ENCODE data around the gene MAP3K14.

Gene MAP3K14

DNA sequence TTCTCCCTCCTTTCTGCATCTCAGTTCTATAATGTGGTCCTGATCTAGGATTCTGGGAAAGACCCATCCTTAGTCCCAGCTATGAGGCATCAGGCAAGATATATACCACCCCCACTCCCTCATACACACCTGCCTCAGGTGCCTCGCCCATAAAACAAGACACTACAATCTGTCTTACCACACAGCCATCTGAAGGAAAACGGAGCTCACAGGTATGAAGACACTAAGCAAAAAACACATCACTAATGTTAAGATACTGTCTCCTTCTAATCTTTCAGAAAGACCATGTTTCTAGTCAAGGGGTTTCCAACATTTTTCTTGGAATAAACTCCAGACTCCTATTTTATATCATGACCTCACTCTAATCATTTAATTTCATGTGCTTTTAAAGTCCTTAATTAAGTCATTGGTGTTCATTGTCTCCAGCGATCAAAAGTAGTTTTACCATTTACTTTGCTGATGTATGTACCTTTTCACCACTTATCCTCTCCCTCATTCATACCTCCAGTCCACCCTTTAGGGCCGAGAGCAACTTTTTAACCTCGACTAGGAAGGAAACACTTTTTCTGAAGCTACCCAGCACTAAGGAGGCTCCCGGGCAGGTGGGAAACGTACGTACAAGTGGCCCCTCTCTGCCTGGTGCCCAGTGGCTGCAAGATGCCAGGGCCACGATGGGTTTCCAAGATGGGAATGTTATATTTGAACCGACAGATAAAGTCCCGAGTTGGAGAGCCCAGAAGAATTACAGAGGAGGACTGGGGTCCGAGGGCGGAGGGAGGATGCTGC lies 979 bp downstream of the MAP3K14 start:
- no peak for DNase-seq
- TF ChIP-seq GATA1 (IDR thresholded peaks at IDR 0.05; ENCODE audit: low read depth, low read length) (no peak), POLR2A (IDR thresholded peaks at IDR 0.05; ENCODE audit: low read length) (no peak)

DNA sequence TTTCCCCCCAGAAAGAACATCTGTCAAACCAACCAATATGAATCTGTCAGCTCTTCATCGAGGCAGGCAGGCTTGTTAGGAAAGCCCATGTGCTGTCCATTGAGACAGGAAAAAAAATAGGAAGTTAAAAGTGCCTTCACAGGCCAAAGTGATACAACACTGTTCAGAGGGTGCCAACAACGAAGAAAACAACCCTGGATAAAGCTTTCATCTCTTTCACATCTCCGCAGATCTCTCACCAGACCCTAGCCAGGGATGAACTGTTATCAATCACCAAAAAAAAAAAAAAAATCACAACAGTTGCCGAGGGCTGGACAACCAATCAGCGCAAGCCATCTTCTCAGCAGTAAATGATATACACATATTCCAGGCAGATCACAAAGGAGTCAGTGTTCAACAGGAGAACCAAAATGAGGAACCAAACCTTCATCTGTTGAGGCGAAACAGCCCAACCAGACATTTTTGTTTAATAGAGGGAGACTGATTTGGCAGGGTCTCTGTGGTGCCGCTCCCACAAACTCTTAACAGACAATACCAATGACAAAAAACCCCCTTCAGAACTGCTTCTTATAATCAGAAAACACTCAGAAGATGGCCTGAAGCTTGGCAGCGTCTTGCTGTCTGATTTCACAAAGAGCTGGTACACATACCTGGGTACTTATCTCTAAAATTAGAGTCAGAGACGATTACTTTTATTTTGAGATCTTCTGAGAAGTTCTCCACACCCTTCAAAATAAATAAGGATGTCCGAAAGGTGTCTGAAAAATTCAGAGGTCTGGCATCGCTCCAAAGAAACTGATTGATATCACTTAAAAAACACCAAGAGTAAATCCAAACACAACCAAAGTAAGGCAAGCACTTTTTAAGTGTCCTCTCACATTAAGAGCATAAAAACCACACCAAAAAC lies 1.8 kb downstream of the MAP3K14 start:
- DNase-seq: no peak
- TF ChIP-seq POLR2A (IDR thresholded peaks at IDR 0.05; ENCODE audit: low read length): no peak
- no peak for TF ChIP-seq GATA1 (IDR thresholded peaks at IDR 0.05; ENCODE audit: low read depth, low read length)

DNA sequence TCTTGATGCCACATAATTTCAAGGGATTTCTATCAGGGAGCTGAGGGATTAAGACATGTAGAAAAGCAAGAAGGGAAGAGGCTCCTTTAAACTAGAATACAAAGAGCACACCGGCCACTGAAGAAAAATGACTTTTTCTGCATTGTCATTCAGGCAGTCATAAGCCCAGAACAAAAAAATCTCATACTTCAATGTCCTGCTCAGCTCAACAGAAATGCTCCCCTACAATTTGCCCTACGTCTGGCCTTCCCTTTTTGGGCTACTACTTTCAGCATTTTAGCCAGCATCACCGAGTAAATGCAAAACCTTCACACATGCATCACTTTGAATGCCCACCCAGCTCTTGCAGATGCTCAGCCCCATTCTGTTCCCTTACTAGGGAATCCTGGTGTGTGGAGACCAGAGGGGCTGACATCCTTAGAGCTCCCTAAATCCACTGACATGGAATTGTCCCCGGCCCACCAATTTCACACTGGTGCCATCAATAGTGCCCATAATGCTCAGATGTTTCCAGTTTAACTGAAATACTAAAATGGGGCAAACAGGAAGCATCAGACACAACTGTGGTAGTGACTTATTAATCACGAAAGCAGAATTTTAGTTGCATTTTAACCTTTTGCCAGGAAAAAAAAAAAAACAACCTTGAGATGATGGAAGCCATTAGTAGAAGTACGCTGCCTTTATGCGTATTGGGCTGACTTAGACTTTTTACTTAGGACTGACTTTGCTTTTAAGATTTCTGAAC lies 2.7 kb downstream of the MAP3K14 start:
- no peak for TF ChIP-seq GATA1 (IDR thresholded peaks at IDR 0.05; ENCODE audit: low read depth, low read length)
- no peak for TF ChIP-seq POLR2A (IDR thresholded peaks at IDR 0.05; ENCODE audit: low read length)
- DNase-seq: no peak

DNA sequence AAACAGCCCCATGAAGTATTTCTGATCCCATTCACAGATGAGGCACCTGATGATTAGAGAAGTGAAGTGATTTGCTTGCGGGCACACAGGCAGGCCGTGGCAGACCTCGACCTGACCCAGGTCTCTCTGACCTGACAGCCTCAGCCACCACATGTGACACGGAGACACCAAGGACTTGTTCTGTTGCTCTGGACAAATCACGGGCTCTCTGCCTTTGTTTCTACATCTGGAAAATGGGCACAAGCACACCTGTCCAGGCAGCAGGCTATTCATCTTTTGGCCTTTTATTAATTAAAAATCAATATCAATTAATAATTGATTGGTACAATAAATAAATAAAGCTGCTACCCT lies 3.4 kb downstream of the MAP3K14 start:
- no peak for TF ChIP-seq POLR2A (IDR thresholded peaks at IDR 0.05; ENCODE audit: low read length)
- no peak for TF ChIP-seq GATA1 (IDR thresholded peaks at IDR 0.05; ENCODE audit: low read depth, low read length)
- no peak for DNase-seq

DNA sequence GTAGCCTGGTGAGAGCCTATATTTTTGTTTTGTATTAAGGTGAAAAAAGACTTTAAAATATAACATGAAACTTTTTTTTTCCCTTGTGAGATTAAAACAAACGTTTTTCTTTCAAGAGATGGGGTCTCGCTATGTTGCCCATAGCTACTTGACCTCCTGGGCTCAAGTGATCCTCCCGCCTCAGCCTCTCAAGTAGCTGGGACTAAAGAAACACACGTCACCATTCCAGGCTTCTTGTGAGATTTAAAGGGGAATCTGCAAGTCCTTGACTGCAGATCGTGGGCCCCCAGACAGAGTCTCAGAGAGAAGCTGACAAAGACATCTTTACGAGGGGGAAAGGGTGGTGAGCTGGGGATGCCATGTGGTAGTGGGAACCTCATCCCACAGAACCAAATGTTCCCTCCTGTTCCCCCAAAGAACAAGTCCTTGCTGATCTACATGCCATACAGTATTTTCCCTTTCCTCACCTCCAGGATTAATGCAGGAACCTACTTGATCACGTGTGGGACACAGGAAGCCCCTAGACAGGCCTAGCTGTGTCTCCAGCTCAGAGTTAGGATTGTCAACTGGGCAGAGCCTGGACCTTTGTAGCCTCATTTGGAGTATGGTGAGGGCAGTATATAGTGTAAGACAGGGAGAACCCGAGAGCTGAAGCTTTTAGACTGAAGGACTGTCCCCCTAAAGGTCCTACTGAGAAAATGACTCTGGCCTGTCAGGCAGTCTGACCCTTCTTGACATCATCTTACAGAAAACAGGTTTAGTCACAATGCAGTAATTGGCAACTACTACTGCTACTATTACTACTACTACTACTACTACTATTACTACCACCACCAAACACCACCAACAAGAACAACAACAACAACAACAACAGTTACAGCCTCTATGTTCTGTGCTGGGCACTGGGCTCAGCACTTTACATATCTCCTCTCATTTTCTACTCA lies 4.1 kb downstream of the MAP3K14 start:
- TF ChIP-seq GATA1 (IDR thresholded peaks at IDR 0.05; ENCODE audit: low read depth, low read length) (no peak), POLR2A (IDR thresholded peaks at IDR 0.05; ENCODE audit: low read length) (no peak)
- no peak for DNase-seq

DNA sequence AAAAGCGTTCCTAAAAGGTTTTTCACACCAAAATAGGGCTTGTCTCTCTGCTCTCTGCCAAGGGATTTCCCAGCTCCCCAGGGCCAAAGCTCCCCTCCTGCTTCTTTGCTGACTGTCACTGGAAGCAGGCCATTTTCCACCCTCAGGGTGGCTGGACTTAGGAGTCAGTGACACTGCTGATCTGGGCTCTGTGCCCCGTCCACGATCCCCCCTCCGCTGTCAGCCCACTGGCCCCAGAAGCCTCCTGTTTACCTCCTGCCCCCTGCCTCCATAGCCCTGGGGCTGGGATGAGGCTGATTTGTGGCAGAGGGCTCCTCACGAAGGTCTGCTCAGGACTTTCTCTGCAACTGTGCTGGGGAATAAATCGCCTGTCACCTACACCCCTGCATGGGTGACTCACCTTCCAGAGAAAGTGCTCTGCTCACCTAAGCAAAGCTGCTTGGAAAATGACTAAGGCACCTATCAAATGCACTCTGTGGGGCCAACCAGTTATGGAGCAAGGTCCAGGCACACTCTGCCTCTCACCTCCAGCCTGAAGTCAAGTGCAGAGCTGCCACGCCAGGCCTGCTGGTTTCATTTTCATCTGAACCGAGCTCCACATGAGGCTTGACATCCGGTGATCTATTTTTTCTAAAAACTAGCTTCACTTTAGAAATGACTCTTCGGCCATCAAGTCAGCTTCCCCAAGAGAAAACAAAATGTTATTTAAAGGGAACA lies 4.9 kb downstream of the MAP3K14 start:
- TF ChIP-seq GATA1 (IDR thresholded peaks at IDR 0.05; ENCODE audit: low read depth, low read length) (no peak), POLR2A (IDR thresholded peaks at IDR 0.05; ENCODE audit: low read length) (no peak)
- peak in 1 of 2 experiments; percentile 30 for DNase-seq

DNA sequence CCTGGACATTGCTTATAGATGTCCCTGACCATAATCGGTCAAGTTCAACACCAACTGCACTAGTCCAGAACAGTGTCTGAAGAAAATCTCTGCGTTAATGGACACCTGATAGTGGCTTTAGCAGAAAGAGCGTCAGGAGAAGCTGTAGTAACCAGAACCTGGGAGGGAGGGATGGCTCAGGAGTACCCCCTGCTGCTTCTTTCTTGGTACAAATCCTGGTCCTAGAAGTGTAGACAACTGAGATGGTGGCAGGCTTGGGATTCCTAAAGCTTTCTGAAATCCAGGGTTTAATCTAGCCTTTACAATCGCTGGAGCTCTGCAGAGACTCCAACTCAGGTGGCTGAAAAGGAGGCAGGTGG lies 5.4 kb downstream of the MAP3K14 start:
- TF ChIP-seq POLR2A (IDR thresholded peaks at IDR 0.05; ENCODE audit: low read length): no peak
- TF ChIP-seq GATA1 (IDR thresholded peaks at IDR 0.05; ENCODE audit: low read depth, low read length): no peak
- no peak for DNase-seq

DNA sequence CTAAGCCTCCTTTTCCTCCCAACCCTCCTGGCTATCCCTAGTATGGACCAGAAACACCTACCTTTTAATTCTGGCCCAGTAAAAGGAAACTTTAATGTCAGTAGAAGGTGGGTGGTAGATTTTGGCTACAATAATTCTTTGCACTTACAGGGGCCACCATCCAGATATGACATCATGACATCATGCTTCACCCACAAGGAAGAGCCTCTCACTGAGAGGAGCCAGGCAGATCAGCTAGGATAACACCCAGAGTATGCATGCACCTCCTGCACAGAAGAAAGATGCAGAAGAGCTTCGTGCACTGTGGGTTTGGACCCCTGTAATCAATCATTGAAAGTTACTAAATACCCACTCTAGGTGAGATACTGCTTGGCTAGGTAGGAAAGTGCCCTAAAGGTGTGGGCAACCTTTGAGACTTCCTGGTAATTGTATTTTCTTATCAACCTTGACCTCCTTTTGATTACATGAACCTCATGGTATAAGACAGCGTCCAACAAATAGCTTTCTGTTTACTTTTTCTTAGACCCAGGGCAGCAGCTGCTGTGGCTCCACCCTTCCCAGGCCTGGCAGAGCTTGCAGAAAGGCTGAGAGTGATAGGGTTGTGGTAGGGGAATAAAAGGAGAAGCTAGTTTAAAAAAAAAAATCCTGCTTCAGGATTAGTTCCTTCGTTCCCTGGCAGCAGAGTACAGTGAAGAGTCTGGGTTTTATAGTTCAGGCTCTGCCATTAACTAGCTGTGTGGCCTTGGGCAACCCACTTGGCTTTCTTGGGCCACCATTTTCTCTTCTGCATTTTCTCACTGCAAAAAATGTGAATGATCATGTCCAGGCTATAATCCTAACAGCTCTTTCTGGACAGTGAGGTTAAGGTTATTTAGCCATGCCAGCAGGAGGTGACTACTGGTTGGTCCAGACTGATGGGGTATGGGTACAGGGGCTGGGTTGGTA lies 6.2 kb downstream of the MAP3K14 start:
- peak; percentile 23 to 27 for DNase-seq
- TF ChIP-seq POLR2A (IDR thresholded peaks at IDR 0.05; ENCODE audit: low read length) (no peak), GATA1 (IDR thresholded peaks at IDR 0.05; ENCODE audit: low read depth, low read length) (no peak)

DNA sequence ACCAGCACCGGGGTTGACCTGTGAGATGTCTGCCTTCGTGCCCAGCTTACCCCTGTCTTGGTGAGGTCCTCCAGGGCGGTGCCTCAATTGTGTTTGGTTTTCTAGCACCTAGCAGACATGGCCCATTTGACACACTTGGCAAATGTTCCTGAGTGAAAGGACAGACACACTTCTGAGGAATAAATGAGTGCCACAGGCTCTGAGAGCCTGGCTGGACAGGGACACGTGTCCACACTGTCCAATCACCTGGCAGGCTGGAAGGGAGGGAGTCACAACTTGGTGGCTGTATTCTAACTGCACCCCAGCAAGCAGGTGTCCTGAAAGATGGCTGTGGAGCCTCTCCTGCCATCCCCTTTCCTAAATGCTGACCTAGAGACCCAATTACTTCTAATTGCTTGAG lies 7.4 kb downstream of the MAP3K14 start:
- no peak for DNase-seq
- TF ChIP-seq GATA1 (IDR thresholded peaks at IDR 0.05; ENCODE audit: low read depth, low read length) (no peak), POLR2A (IDR thresholded peaks at IDR 0.05; ENCODE audit: low read length) (no peak)

DNA sequence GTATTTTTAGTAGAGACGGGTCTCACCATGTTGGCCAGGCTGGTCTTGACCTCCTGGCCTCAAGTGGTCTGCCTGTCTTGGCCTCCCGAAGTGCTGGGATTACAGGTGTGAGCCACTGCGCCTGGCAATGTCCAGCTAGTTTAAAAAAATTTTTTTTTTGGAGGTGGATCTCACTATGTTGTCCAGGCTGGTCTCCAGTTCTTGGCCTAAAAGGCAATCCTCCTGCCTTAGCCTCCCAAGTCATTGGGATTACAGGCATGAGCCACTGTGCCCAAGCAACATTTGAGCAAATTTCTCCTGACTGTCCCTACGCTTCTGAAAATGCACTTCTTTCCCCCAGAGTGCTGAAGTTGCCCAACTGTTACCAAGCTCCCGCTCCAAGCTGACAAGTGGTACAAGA lies 8.0 kb downstream of the MAP3K14 start:
- DNase-seq: no peak
- TF ChIP-seq POLR2A (IDR thresholded peaks at IDR 0.05; ENCODE audit: low read length) (no peak), GATA1 (IDR thresholded peaks at IDR 0.05; ENCODE audit: low read depth, low read length) (no peak)

DNA sequence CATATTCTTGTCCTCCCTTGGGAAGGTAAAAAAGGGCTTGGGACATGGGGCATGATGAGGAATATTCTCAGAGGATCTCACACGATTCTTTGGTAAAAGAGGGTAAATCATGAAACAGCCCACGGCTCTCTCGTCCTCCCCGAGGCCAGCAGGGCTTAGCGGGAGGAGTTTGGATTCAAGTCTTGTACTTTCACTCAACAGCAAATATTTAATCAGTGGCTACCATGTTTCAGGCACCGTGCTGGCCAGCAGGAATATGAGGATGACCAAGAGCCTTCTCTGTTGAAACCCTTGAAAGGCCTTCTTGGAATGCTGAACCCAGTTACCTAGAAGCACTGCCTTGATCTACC lies 8.8 kb downstream of the MAP3K14 start:
- TF ChIP-seq POLR2A (IDR thresholded peaks at IDR 0.05; ENCODE audit: low read length) (no peak), GATA1 (IDR thresholded peaks at IDR 0.05; ENCODE audit: low read depth, low read length) (no peak)
- no peak for DNase-seq
